K562 (cell line): Measurements from ENCODE around the gene NCOA6. TPM values are rescaled to one million over a fixed set of nuclear protein-coding genes. Genes with fewer than 3 reads are reported as not detected.

Source experiments
- ATAC-seq: fragments of 200-7000 bp; cut with Tn5 transposase; 3 replicates; pipeline ENCODE4 v1.9.1; 2020; ENCODE audit warnings: moderate library complexity
- BruUV-seq: library from RNA; stranded (reverse); fragments of 400-500 nt; replicated peaks from 2 replicates; lab custom pipeline; 2021; lab: Mats Ljungman, UMichigan
- CTCF ChIA-PET: fragments of 300-600 bp; formaldehyde crosslinking; extraction: SDS; loops from one replicate; lab custom pipeline; 2021; ENCODE audit warnings: low intra/inter-chr PET ratio; lab: Yijun Ruan, JAX
- POLR2A ChIA-PET: fragments of 300-600, 350-650 bp; sonication (Branson Sonifier 250); formaldehyde crosslinking; extraction: SDS; loops from one replicate; lab custom pipeline; 2021; ENCODE audit warnings: antibody characterized with exemption, inconsistent platforms; lab: Yijun Ruan, JAX
- DNase-seq, 4 experiments: peaks; one replicate each; pipeline versions ENCODE4 v3.0.0 to v3.0.0-alpha.2; 2011 to 2018; ENCODE audit warnings: low spot score in 3 of 4, mixed read lengths in 3 of 4; ENCODE audit errors: extremely low read depth in 1 of 4
- FAIRE-seq: peaks from 2 replicates; lab custom pipeline; 2011; peaks lifted over from hg19 to GRCh38; lab: Jason Lieb, UNC
- H2AFZ ChIP-seq: 2 replicates; pipeline ENCODE4 v1.6.0; 2011; ENCODE audit warnings: low read depth, low read length, control low read depth, inconsistent platforms
- H3K27ac ChIP-seq: fragments of 200-600 bp; 3 replicates; pipeline ENCODE4 v1.8.0; 2011; ENCODE audit warnings: low read depth, mild to moderate bottlenecking, control low read depth, inconsistent platforms, low read length, moderate library complexity, mixed read lengths; ENCODE audit errors: extremely low read depth
- H3K27me3 ChIP-seq, 2 experiments: fragments of 300-600 bp in 1 of 2; 2 replicates in 1 of 2; 3 replicates in 1 of 2; pipeline versions ENCODE4 v1.6.0 to v1.8.0; 2011; ENCODE audit warnings: inconsistent platforms in 2 of 2, low read length in 2 of 2, mild to moderate bottlenecking in 1 of 2, mixed read lengths in 1 of 2, moderate library complexity in 1 of 2; ENCODE audit not compliant: control insufficient read depth in 2 of 2, insufficient read depth in 2 of 2
- H3K36me3 ChIP-seq: fragments of 300-600 bp; 3 replicates; pipeline ENCODE4 v1.8.0; 2011; ENCODE audit warnings: mild to moderate bottlenecking, low read length, inconsistent platforms; ENCODE audit not compliant: control insufficient read depth, insufficient read depth
- H3K4me1 ChIP-seq, 2 experiments: fragments of 200-600 bp in 1 of 2; replicated peaks in 1 of 2; 2 replicates in 1 of 2; 3 replicates in 1 of 2; pipeline versions ENCODE4 v1.5.1 to v1.8.0; 2011; ENCODE audit warnings: inconsistent platforms in 2 of 2, low read length in 2 of 2, mild to moderate bottlenecking in 1 of 2, mixed read lengths in 1 of 2, moderate library complexity in 1 of 2; ENCODE audit not compliant: control insufficient read depth in 2 of 2, insufficient read depth in 2 of 2
- H3K4me2 ChIP-seq: 2 replicates; pipeline ENCODE4 v1.6.1; 2011; ENCODE audit warnings: low read length, control low read depth, inconsistent platforms, mixed read lengths; ENCODE audit not compliant: insufficient read depth
- H3K4me3 ChIP-seq: fragments of 200-600 bp; sonication (generic), shearing (Covaris generic); 2 replicates; pipeline ENCODE4 v1.5.1; 2016; ENCODE audit warnings: control low read depth, inconsistent platforms
- H3K79me2 ChIP-seq: fragments of 200-600 bp; 3 replicates; pipeline ENCODE4 v1.8.0; 2011; ENCODE audit warnings: low read length, inconsistent platforms; ENCODE audit not compliant: control insufficient read depth, insufficient read depth
- H3K9ac ChIP-seq, 2 experiments: 2 replicates each; pipeline versions ENCODE4 v1.6.0 to v1.6.1; 2011; ENCODE audit warnings: low read depth in 2 of 2, low read length in 2 of 2, control low read depth in 1 of 2, inconsistent platforms in 1 of 2, mild to moderate bottlenecking in 1 of 2, mixed read lengths in 1 of 2; ENCODE audit not compliant: insufficient read depth in 1 of 2
- H3K9me1 ChIP-seq: one replicate; pipeline ENCODE4 v1.6.0; 2011; ENCODE audit warnings: inconsistent platforms, mild to moderate bottlenecking, low read length, moderate library complexity; ENCODE audit not compliant: control insufficient read depth, insufficient read depth
- H3K9me3 ChIP-seq: replicated peaks from 2 replicates; pipeline ENCODE4 v1.5.1; 2011; ENCODE audit warnings: low read depth, low read length, inconsistent platforms; ENCODE audit not compliant: control insufficient read depth, insufficient read depth
- H4K20me1 ChIP-seq: replicated peaks from 2 replicates; pipeline ENCODE4 v1.6.1; 2011; ENCODE audit warnings: low read length, inconsistent platforms, mixed read lengths; ENCODE audit not compliant: control insufficient read depth, insufficient read depth
- ATF1 ChIP-seq, 2 experiments: fragments of 450-650 bp in 1 of 2; IDR thresholded peaks; 2 replicates each; pipeline ENCODE4 v1.6.1; 2016; ENCODE audit warnings: missing compliant biosample characterization in 1 of 2, missing genetic modification characterization in 1 of 2
- CTCF ChIP-seq, 3 experiments: IDR thresholded peaks in 2 of 3; conservative IDR thresholded peaks in 1 of 3; 2 replicates each; pipeline ENCODE4 v1.5.1; 2011 to 2012; ENCODE audit warnings: low read length in 3 of 3, mild to moderate bottlenecking in 3 of 3, control low read depth in 2 of 3, improper control_type of control experiment in 1 of 3, inconsistent platforms in 1 of 3, low read depth in 1 of 3, mixed read lengths in 1 of 3, moderate library complexity in 1 of 3; ENCODE audit not compliant: insufficient read depth in 2 of 3
- KLF1 ChIP-seq: fragments of 450-650 bp; IDR thresholded peaks from 2 replicates; pipeline ENCODE4 v1.6.1; 2016; ENCODE audit warnings: missing genetic modification characterization, missing compliant biosample characterization
- LEF1 ChIP-seq: fragments of 450-650 bp; IDR thresholded peaks from 2 replicates; pipeline ENCODE4 v1.6.1; 2016; ENCODE audit warnings: mild to moderate bottlenecking
- MCM3 ChIP-seq: fragments of 450-650 bp; IDR thresholded peaks from 2 replicates; pipeline ENCODE4 v1.6.1; 2016
- NCOA6 ChIP-seq: fragments of 450-650 bp; IDR thresholded peaks from 2 replicates; pipeline ENCODE4 v1.6.1; 2017; ENCODE audit warnings: mild to moderate bottlenecking
- POLR2G ChIP-seq: fragments of 200-400 bp; formaldehyde crosslinking; IDR thresholded peaks from 2 replicates; pipeline ENCODE4 v1.6.1; 2017; ENCODE audit warnings: low read depth, mild to moderate bottlenecking, antibody characterized with exemption, low read length, moderate library complexity
- SMARCA4 ChIP-seq: fragments of 450-650 bp; IDR thresholded peaks from 2 replicates; pipeline ENCODE4 v1.6.1; 2016
- ZBTB2 ChIP-seq: fragments of 450-650 bp; IDR thresholded peaks from 2 replicates; pipeline ENCODE4 v1.6.1; 2016; ENCODE audit warnings: antibody characterized with exemption
- ZFX ChIP-seq: sonication (generic); formaldehyde crosslinking; IDR thresholded peaks from 2 replicates; pipeline ENCODE4 v1.8.0; 2022; ENCODE audit warnings: mild to moderate bottlenecking, missing genetic modification reagents, moderate library complexity
- ZNF174 ChIP-seq: fragments of 250-450 bp; sonication (Bioruptor Pico); IDR thresholded peaks from 2 replicates; pipeline ENCODE4 v1.4.0; 2020; ENCODE audit warnings: mild to moderate bottlenecking
- ZNF764 ChIP-seq: fragments of 250-450 bp; sonication (Bioruptor Pico); IDR thresholded peaks from 2 replicates; pipeline ENCODE4 v1.4.0; 2020; ENCODE audit warnings: low read depth, mild to moderate bottlenecking, moderate library complexity
- WGBS: fragments of 100-300 bp; shearing (Covaris generic); methylation state at CpG from one replicate; pipeline ENCODE4 v1.1.6; 2016; ENCODE audit warnings: low coverage, mixed read lengths; ENCODE audit not compliant: insufficient coverage; ENCODE audit errors: missing lambda C conversion rate; 5-methylcytosine and 5-hydroxymethylcytosine counted together
- in situ Hi-C: fragments of 300-500 bp; cut with MboI; formaldehyde crosslinking; loops from 4 replicates; pipeline ENCODE4 v1.15.0; 2018; ENCODE audit warnings: inconsistent platforms, mixed read lengths
- intact Hi-C: fragments of 100-400 bp; cut with micrococcal nuclease; formaldehyde crosslinking; loops from 2 replicates; pipeline ENCODE4 v1.14.2; 2022
- polyA plus RNA-seq, 8 experiments: library from polyadenylated mRNA; depleted of rRNA in 4 of 8; stranded (reverse) in 5 of 8; unstranded in 3 of 8; fragments of >200 nt; fragmentation: Nextera tagmentation in 2 of 8; fragmentation: Illumina TruSeq in 1 of 8; extraction: Ambion mirVana in 2 of 8; extraction: Trizol in 1 of 8; gene quantifications; 2 replicates each; pipeline versions ENCODE4 v1.2.1 to v1.2.3, GENCODE V29; 2011 to 2014; ENCODE audit warnings: inconsistent platforms in 1 of 8, missing spikeins in 1 of 8
- total RNA-seq, 7 experiments: library from RNA; depleted of rRNA in 6 of 7; stranded (reverse); fragments of >200 nt in 6 of 7; fragmentation: Illumina TruSeq in 2 of 7; extraction: Trizol in 2 of 7; gene quantifications; 2 replicates each; pipeline versions ENCODE4 v1.2.1 to v1.2.3, GENCODE V29; 2011 to 2021; ENCODE audit warnings: low replicate concordance in 1 of 7

Gene NCOA6
- total and polyA plus RNA-seq, 9 of the 15 experiments (the other 6 are each of a cell fraction or from before 2014, with no cell fraction given), result 6.1 to 25.0 (median 9.5) TPM

GRCh38 chr20:34859367-34859766, 33.9 kb upstream of the NCOA6 start:
- Histone ChIP-seq H3K9ac (no peak overlapping the region), H2AFZ (no peak overlapping the region), H3K27me3 (no peaks in the 10 kb centered on the region), H3K27ac (no peak overlapping the region), H3K9me1 (no peaks in the 10 kb centered on the region), H3K79me2 (no peaks in the 10 kb centered on the region), H3K9me3 (no peaks in the 10 kb centered on the region), H3K4me3 (no peak overlapping the region), H3K4me1 (peaks cover 2 to 10% of the 10 kb centered on the region in 2 experiments; a peak in 2 of 5 replicates), H4K20me1 (no peaks in the 10 kb centered on the region), H3K36me3 (peaks cover 45% of the 10 kb centered on the region; the same call in 2 of the 3 replicates), H3K4me2 (no peak overlapping the region)
- DNase-seq, result peak in 1 of 4 experiments; percentile 7
- CTCF ChIA-PET, result no interaction called here
- ATAC-seq, result no peak
- no TSS peak for BruUV-seq
- intact Hi-C loops (no loop called here), in situ Hi-C loops (loop anchor here (10.0 kb wide), 1 partner anchor 385 kb away; no protein-coding TSS in a partner anchor)
- POLR2A ChIA-PET, result no interaction called here
- no peak for FAIRE-seq
- TF ChIP-seq ZBTB2 (no peak), POLR2G (peak; percentile 56)
- WGBS, result 96% methylated on average over 19 of the region's 26 CpGs

- no peak overlapping the region for H3K4me2 ChIP-seq
- no peaks in the 10 kb centered on the region for H3K9me3 ChIP-seq
- peak overlapping the region in 1 of 2 experiments; percentile 22; a peak in 1 of 4 replicates for H3K9ac ChIP-seq
- peaks cover 3% of the 10 kb centered on the region for H3K9me1 ChIP-seq
- H3K27ac ChIP-seq, result no peak overlapping the region
- H4K20me1 ChIP-seq, result no peaks in the 10 kb centered on the region
- peaks cover 52% of the 10 kb centered on the region; the same call in 2 of the 3 replicates for H3K36me3 ChIP-seq
- no peak overlapping the region for H3K4me3 ChIP-seq
- TF ChIP-seq LEF1, result no peak
- TF ChIP-seq NCOA6, result no peak
- no peak for TF ChIP-seq CTCF (IDR thresholded peaks at IDR 0.05 in 2 of 3, conservative IDR thresholded peaks at IDR 0.05 in 1 of 3; ENCODE audit: insufficient read depth in 2 of 3, low read depth in 1 of 3, low read length in 3 of 3)
- TF ChIP-seq ZNF174 (CRISPR knock-in tag), result no peak
- TF ChIP-seq MCM3, result no peak
- TF ChIP-seq ZNF764 (CRISPR knock-in tag), result no peak
- TF ChIP-seq ZFX (CRISPR knock-in tag), result no peak
- no peak for TF ChIP-seq KLF1
- no peak for TF ChIP-seq ATF1 (CRISPR knock-in tag; IDR thresholded peaks at IDR 0.05)
- no peak for TF ChIP-seq ATF1 (tag; IDR thresholded peaks at IDR 0.05)
- TF ChIP-seq SMARCA4, result no peak
- no peaks in the 10 kb centered on the region for H3K27me3 ChIP-seq
- in situ Hi-C loops (loop anchor here (10.0 kb wide), 1 partner anchor 393 kb away; no protein-coding TSS in a partner anchor), intact Hi-C loops (no loop called here)
- WGBS, result 56% methylated on average over 3 of the region's 4 CpGs
- no peaks in the 10 kb centered on the region for H3K79me2 ChIP-seq
- ChIA-PET CTCF (no interaction called here), POLR2A (interaction anchor here (0.5 to 1.0 kb wide), 6 partner anchors 13 to 317 kb away, joined by 3 to 5 read pairs (median 4); no protein-coding TSS in a partner anchor)
- H2AFZ ChIP-seq, result no peak overlapping the region
- peaks cover 2 to 6% of the 10 kb centered on the region in 2 experiments; a peak in 2 of 5 replicates for H3K4me1 ChIP-seq
- FAIRE-seq (no peak), DNase-seq (no peak), ATAC-seq (no peak)
- no TSS peak for BruUV-seq
These were observed 26.8 kb upstream of the NCOA6 start for GRCh38 chr20:34852298-34852697.
